HEK293 (cell line): ENCODE measurements around the gene LMLN.

Experiments used
- CTCF ChIA-PET: fragments of 350-600 bp; formaldehyde crosslinking; extraction: SDS; loops from one replicate; lab custom pipeline; 2021; ENCODE audit warnings: antibody characterized with exemption; lab: Yijun Ruan, JAX
- POLR2A ChIA-PET: fragments of 300-600 bp; formaldehyde crosslinking; extraction: SDS; loops from one replicate; lab custom pipeline; 2020; ENCODE audit warnings: antibody characterized with exemption, inconsistent platforms; lab: Yijun Ruan, JAX
- H3K27ac ChIP-seq: fragments of 200-500 bp; sonication (Bioruptor generic); 2 replicates; pipeline ENCODE4 v1.5.1; 2014; ENCODE audit warnings: low read depth, low read length, control low read depth, inconsistent platforms; ENCODE audit errors: extremely low read depth
- H3K36me3 ChIP-seq, 2 experiments: fragments of 200-500 bp in 1 of 2; sonication (Bioruptor generic) in 1 of 2; 1 replicate in 1 of 2; 2 replicates in 1 of 2; pipeline ENCODE4 v1.5.1; 2014 to 2017; ENCODE audit warnings: inconsistent platforms in 2 of 2, low read length in 2 of 2; ENCODE audit not compliant: control insufficient read depth in 2 of 2, insufficient read depth in 1 of 2
- H3K4me1 ChIP-seq: fragments of 200-500 bp; sonication (Bioruptor generic); 2 replicates; pipeline ENCODE4 v1.5.1; 2014; ENCODE audit warnings: mild to moderate bottlenecking, low read length, inconsistent platforms; ENCODE audit not compliant: control insufficient read depth, insufficient read depth
- H3K4me3 ChIP-seq: 2 replicates; pipeline ENCODE4 v1.5.1; 2011; ENCODE audit warnings: low read depth, mild to moderate bottlenecking, control low read depth, low read length, moderate library complexity
- H3K9me3 ChIP-seq: fragments of 200-500 bp; sonication (Bioruptor generic); 2 replicates; pipeline ENCODE4 v1.5.1; 2014; ENCODE audit warnings: low read depth, low read length, inconsistent platforms; ENCODE audit not compliant: control insufficient read depth, insufficient read depth
- GLI4 ChIP-seq: fragments of 450-650 bp; formaldehyde crosslinking; IDR thresholded peaks from 2 replicates; pipeline ENCODE4 v1.5.1; 2016; ENCODE audit warnings: missing biosample characterization, missing genetic modification characterization
- KLF8 ChIP-seq: fragments of 450-650 bp; formaldehyde crosslinking; IDR thresholded peaks from 2 replicates; pipeline ENCODE4 v1.5.1; 2016; ENCODE audit warnings: missing biosample characterization, missing genetic modification characterization
- OSR2 ChIP-seq: fragments of 450-650 bp; formaldehyde crosslinking; IDR thresholded peaks from 2 replicates; pipeline ENCODE4 v1.5.1; 2016; ENCODE audit warnings: missing biosample characterization, missing genetic modification characterization
- OVOL3 ChIP-seq: fragments of 450-650 bp; formaldehyde crosslinking; IDR thresholded peaks from 2 replicates; pipeline ENCODE4 v1.5.1; 2016; ENCODE audit warnings: missing biosample characterization, missing genetic modification characterization
- PRDM1 ChIP-seq: fragments of 450-650 bp; formaldehyde crosslinking; IDR thresholded peaks from 2 replicates; pipeline ENCODE4; 2016; ENCODE audit warnings: missing biosample characterization, missing genetic modification characterization
- SETDB1 ChIP-seq: IDR thresholded peaks from one replicate; pipeline ENCODE4 v1.6.1; 2017; ENCODE audit warnings: mild to moderate bottlenecking, low read length, moderate library complexity, mixed read lengths; ENCODE audit not compliant: insufficient read length
- SP2 ChIP-seq: fragments of 450-650 bp; formaldehyde crosslinking; IDR thresholded peaks from 2 replicates; pipeline ENCODE4 v1.5.1; 2016; ENCODE audit warnings: missing biosample characterization, missing genetic modification characterization
- SP3 ChIP-seq: fragments of 450-650 bp; formaldehyde crosslinking; IDR thresholded peaks from 2 replicates; pipeline ENCODE4 v1.5.1; 2016; ENCODE audit warnings: missing biosample characterization, missing genetic modification characterization
- SP7 ChIP-seq: fragments of 450-650 bp; formaldehyde crosslinking; IDR thresholded peaks from 2 replicates; pipeline ENCODE4 v1.5.1; 2016; ENCODE audit warnings: missing biosample characterization, missing genetic modification characterization
- TRIM28 ChIP-seq: IDR thresholded peaks from 2 replicates; pipeline ENCODE4 v1.6.1; 2011; ENCODE audit warnings: low read length, control low read depth, borderline replicate concordance
- YY1 ChIP-seq: fragments of 450-650 bp; formaldehyde crosslinking; IDR thresholded peaks from 2 replicates; pipeline ENCODE4 v1.5.1; 2018; ENCODE audit warnings: missing biosample characterization, missing genetic modification characterization
- ZFP41 ChIP-seq: fragments of 450-650 bp; formaldehyde crosslinking; IDR thresholded peaks from 2 replicates; pipeline ENCODE4 v1.5.1; 2016; ENCODE audit warnings: missing biosample characterization, missing genetic modification characterization, borderline replicate concordance
- ZNF133 ChIP-seq: fragments of 450-650 bp; formaldehyde crosslinking; IDR thresholded peaks from 2 replicates; pipeline ENCODE4 v1.5.1; 2016; ENCODE audit warnings: missing biosample characterization, missing genetic modification characterization
- ZNF184 ChIP-seq: fragments of 450-650 bp; IDR thresholded peaks from 2 replicates; pipeline ENCODE4 v1.5.1; 2018; ENCODE audit warnings: missing biosample characterization, mild to moderate bottlenecking, missing genetic modification characterization
- ZNF324 ChIP-seq: fragments of 450-650 bp; formaldehyde crosslinking; IDR thresholded peaks from 2 replicates; pipeline ENCODE4 v1.5.1; 2016; ENCODE audit warnings: missing biosample characterization, missing genetic modification characterization
- ZNF48 ChIP-seq: fragments of 450-650 bp; formaldehyde crosslinking; IDR thresholded peaks from 2 replicates; pipeline ENCODE4 v1.5.1; 2016; ENCODE audit warnings: missing biosample characterization, missing genetic modification characterization
- ZNF530 ChIP-seq: fragments of 450-650 bp; formaldehyde crosslinking; IDR thresholded peaks from 2 replicates; pipeline ENCODE4 v1.5.1; 2016; ENCODE audit warnings: low read depth, missing biosample characterization, missing genetic modification characterization
- ZNF548 ChIP-seq: fragments of 450-650 bp; formaldehyde crosslinking; IDR thresholded peaks from 2 replicates; pipeline ENCODE4 v1.5.1; 2016; ENCODE audit warnings: missing biosample characterization, missing genetic modification characterization
- ZNF558 ChIP-seq: fragments of 450-650 bp; formaldehyde crosslinking; IDR thresholded peaks from 2 replicates; pipeline ENCODE4 v1.5.1; 2016; ENCODE audit warnings: missing biosample characterization, missing genetic modification characterization
- ZNF561 ChIP-seq: fragments of 450-650 bp; IDR thresholded peaks from 2 replicates; pipeline ENCODE4 v1.5.1; 2018; ENCODE audit warnings: missing biosample characterization, missing genetic modification characterization, borderline replicate concordance
- ZNF596 ChIP-seq: fragments of 450-650 bp; IDR thresholded peaks from 2 replicates; pipeline ENCODE4 v1.5.0; 2018; ENCODE audit warnings: missing biosample characterization, mild to moderate bottlenecking, missing genetic modification characterization, moderate library complexity
- ZNF658 ChIP-seq: fragments of 450-650 bp; formaldehyde crosslinking; IDR thresholded peaks from 2 replicates; pipeline ENCODE4; 2016; ENCODE audit warnings: missing biosample characterization, missing genetic modification characterization
- ZNF747 ChIP-seq: fragments of 450-650 bp; formaldehyde crosslinking; IDR thresholded peaks from 2 replicates; pipeline ENCODE4 v1.5.1; 2016; ENCODE audit warnings: missing biosample characterization, missing genetic modification characterization
- ZNF791 ChIP-seq: fragments of 450-650 bp; formaldehyde crosslinking; IDR thresholded peaks from 2 replicates; pipeline ENCODE4 v1.5.1; 2016; ENCODE audit warnings: missing biosample characterization, missing genetic modification characterization
- TF ChIP-seq, protein P1 (sequence below): fragments of 450-650 bp; formaldehyde crosslinking; IDR thresholded peaks from 2 replicates; pipeline ENCODE4 v1.5.1; 2016; ENCODE audit warnings: missing biosample characterization, missing genetic modification characterization, borderline replicate concordance
- TF ChIP-seq, protein P2 (sequence below): fragments of 450-650 bp; formaldehyde crosslinking; IDR thresholded peaks from 2 replicates; pipeline ENCODE4 v1.5.1; 2016; ENCODE audit warnings: missing biosample characterization, missing genetic modification characterization
- TF ChIP-seq, protein P3 (sequence below): fragments of 450-650 bp; formaldehyde crosslinking; IDR thresholded peaks from 2 replicates; pipeline ENCODE4 v1.5.1; 2016; ENCODE audit warnings: missing biosample characterization, missing genetic modification characterization

LMLN gene

DNA sequence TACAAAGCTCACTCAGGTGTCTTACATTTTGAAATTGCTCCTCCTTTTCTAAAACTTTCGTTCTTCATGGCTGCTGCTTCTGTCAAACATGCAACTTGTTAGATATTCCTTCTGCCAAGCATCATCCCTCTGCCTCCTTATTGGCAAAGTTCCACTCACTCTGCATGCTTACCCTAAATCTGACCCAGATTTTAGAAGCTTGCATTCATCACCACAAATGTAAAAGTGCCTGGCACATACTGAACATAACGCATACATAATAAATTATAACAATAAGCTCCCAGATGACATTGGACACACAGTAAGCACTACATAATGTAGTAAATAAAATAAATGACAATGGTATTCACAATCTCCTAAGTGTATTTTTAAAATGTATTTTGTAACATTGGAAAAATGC is 107.4 kb downstream of the LMLN start:
- Histone ChIP-seq H3K9me3 (no peaks in the 10 kb centered on the region), H3K4me3 (no peak overlapping the region), H3K36me3 (no peaks in the 10 kb centered on the region; a peak in 1 of 3 replicates), H3K4me1 (no peaks in the 10 kb centered on the region), H3K27ac (no peak overlapping the region)
- ChIA-PET CTCF (interaction anchor here (0.6 to 2.5 kb wide), 3 partner anchors 13 to 343 kb away, joined by 4 to 17 read pairs (median 4); no protein-coding TSS in a partner anchor), POLR2A (interaction anchor here (0.6 kb wide), 1 partner anchor 10 kb away, joined by 3 read pairs; no protein-coding TSS in a partner anchor)
- no peak for TF ChIP-seq SETDB1
- TF ChIP-seq ZNF324 (tag by site-specific recombination) = no peak
- TF ChIP-seq ZNF791 (tag by site-specific recombination) = no peak
- no peak for TF ChIP-seq ZNF133 (tag by site-specific recombination)
- TF ChIP-seq, protein P1, sequence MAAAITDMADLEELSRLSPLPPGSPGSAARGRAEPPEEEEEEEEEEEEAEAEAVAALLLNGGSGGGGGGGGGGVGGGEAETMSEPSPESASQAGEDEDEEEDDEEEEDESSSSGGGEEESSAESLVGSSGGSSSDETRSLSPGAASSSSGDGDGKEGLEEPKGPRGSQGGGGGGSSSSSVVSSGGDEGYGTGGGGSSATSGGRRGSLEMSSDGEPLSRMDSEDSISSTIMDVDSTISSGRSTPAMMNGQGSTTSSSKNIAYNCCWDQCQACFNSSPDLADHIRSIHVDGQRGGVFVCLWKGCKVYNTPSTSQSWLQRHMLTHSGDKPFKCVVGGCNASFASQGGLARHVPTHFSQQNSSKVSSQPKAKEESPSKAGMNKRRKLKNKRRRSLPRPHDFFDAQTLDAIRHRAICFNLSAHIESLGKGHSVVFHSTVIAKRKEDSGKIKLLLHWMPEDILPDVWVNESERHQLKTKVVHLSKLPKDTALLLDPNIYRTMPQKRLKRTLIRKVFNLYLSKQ (tag by site-specific recombination) = no peak
- no peak for TF ChIP-seq ZNF530 (tag by site-specific recombination)
- TF ChIP-seq ZNF184 (tag by site-specific recombination) = no peak
- no peak for TF ChIP-seq ZFP41
- TF ChIP-seq KLF8 (tag by site-specific recombination) = no peak
- TF ChIP-seq OVOL3 (tag by site-specific recombination) = no peak

DNA sequence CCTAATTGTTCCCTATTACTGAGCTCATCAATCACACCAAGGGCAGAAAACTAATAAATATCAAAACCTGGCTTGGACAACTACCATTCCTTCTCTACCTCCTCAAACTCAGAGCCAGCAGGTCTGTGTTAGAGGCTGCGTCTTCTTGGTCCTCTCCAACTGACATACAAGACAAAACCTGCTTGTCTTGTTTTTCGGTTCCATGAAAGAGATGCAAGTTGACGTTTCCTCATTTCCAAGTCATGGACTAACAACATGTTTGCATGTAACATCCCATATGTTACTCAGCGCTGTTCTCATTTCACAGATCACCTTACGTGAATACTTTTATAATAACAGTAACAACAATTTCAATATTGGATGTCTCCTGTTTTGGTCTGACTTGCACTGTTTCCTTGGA is 110.9 kb downstream of the LMLN start:
- ChIA-PET CTCF (interaction anchor here (0.6 to 1.7 kb wide), 3 partner anchors 9 to 127 kb away, joined by 3 to 6 read pairs (median 4); no protein-coding TSS in a partner anchor), POLR2A (interaction anchor here (2.1 kb wide), 1 partner anchor 10 kb away, joined by 7 read pairs; no protein-coding TSS in a partner anchor)
- H3K27ac ChIP-seq = no peak overlapping the region
- no peak overlapping the region for H3K4me3 ChIP-seq
- no peaks in the 10 kb centered on the region for H3K9me3 ChIP-seq
- H3K4me1 ChIP-seq = no peaks in the 10 kb centered on the region
- TF ChIP-seq YY1 (no peak), SP2 (tag by site-specific recombination) (no peak), TRIM28 (no peak), ZNF596 (tag by site-specific recombination) (no peak), GLI4 (tag by site-specific recombination) (no peak), ZNF747 (tag by site-specific recombination) (no peak), ZNF48 (no peak)
- TF ChIP-seq, protein P2, sequence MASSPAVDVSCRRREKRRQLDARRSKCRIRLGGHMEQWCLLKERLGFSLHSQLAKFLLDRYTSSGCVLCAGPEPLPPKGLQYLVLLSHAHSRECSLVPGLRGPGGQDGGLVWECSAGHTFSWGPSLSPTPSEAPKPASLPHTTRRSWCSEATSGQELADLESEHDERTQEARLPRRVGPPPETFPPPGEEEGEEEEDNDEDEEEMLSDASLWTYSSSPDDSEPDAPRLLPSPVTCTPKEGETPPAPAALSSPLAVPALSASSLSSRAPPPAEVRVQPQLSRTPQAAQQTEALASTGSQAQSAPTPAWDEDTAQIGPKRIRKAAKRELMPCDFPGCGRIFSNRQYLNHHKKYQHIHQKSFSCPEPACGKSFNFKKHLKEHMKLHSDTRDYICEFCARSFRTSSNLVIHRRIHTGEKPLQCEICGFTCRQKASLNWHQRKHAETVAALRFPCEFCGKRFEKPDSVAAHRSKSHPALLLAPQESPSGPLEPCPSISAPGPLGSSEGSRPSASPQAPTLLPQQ (tag by site-specific recombination) = no peak
- no peaks in the 10 kb centered on the region; a peak in 1 of 3 replicates for H3K36me3 ChIP-seq

DNA sequence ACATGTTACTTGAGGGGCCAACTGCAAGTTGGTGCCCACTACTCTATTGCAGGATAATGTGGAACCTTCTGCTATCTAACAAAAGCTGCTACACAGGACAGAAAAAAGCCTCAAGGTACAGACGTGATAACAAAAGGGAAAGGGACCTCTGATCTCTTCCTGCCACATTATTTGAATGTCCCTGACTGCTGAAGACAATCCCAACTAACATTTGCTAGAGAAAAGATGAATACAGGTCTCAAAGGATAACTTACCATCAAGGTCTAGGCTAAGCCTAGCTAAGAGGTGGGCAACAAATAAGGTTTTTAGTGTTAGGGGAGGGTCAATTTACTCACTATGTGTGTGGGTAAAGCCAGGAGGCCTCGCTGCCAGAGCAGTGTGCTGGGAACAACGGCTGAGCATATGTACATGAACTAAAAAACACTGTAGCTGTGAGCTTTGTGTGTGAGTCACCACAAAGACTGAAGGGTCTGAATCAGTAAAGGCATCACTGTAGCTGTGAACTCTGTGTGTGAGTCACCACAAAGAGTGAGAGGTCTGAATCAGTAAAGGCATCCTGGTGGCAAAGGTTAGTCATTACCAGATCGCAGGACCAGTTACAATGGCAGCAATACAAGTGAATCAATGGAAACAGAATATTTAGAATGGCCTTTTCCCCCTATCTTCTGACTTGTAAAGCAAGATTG is 111.7 kb downstream of the LMLN start:
- ChIA-PET POLR2A (interaction anchor here (0.6 to 2.1 kb wide), 2 partner anchors 9 to 18 kb away, joined by 4 to 7 read pairs; no protein-coding TSS in a partner anchor), CTCF (interaction anchor here (0.6 to 1.7 kb wide), 4 partner anchors 9 to 1790 kb away, joined by 3 to 6 read pairs (median 4); no protein-coding TSS in a partner anchor)
- Histone ChIP-seq H3K36me3 (no peaks in the 10 kb centered on the region; a peak in 1 of 3 replicates), H3K4me3 (no peak overlapping the region), H3K27ac (no peak overlapping the region), H3K9me3 (no peaks in the 10 kb centered on the region), H3K4me1 (no peaks in the 10 kb centered on the region)
- TF ChIP-seq ZNF658 (tag by site-specific recombination) (no peak), ZNF558 (no peak), PRDM1 (tag by site-specific recombination) (peak; percentile 74; the same call in 1 of the 2 replicates), ZNF548 (tag by site-specific recombination) (no peak), ZNF48 (no peak), SP7 (tag by site-specific recombination) (peak; percentile 51; the same call in 1 of the 2 replicates), OSR2 (tag by site-specific recombination) (no peak), ZNF561 (tag by site-specific recombination) (no peak), SP3 (tag by site-specific recombination) (no peak)
- TF ChIP-seq, protein P3, sequence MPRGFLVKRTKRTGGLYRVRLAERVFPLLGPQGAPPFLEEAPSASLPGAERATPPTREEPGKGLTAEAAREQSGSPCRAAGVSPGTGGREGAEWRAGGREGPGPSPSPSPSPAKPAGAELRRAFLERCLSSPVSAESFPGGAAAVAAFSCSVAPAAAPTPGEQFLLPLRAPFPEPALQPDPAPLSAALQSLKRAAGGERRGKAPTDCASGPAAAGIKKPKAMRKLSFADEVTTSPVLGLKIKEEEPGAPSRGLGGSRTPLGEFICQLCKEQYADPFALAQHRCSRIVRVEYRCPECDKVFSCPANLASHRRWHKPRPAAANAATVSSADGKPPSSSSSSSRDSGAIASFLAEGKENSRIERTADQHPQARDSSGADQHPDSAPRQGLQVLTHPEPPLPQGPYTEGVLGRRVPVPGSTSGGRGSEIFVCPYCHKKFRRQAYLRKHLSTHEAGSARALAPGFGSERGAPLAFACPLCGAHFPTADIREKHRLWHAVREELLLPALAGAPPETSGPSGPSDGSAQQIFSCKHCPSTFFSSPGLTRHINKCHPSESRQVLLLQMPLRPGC (tag by site-specific recombination) = peak; percentile 83
- TF ChIP-seq, protein P1 (tag by site-specific recombination) = no peak
